Type B pancreatic cell (in vitro differentiated cells): Measurements from ENCODE around the gene MYO10. TPM values are rescaled to one million over a fixed set of nuclear protein-coding genes. Genes with fewer than 3 reads are reported as not detected.

ENCODE experiments used
- DNase-seq: peaks from one replicate; pipeline ENCODE4 v3.0.0; 2021; ENCODE audit warnings: mixed read lengths; ENCODE audit not compliant: unreplicated experiment; ENCODE audit errors: extremely low spot score
- H3K27ac Mint-ChIP-seq: 2 replicates; pipeline ENCODE4 v1.8.0; 2021; ENCODE audit warnings: mild to moderate bottlenecking, mixed read lengths
- H3K27me3 Mint-ChIP-seq: 2 replicates; pipeline ENCODE4 v1.8.0; 2021; ENCODE audit warnings: mixed read lengths
- H3K36me3 Mint-ChIP-seq: 2 replicates; pipeline ENCODE4 v1.8.0; 2021; ENCODE audit warnings: mixed read lengths
- H3K4me1 Mint-ChIP-seq: one replicate; pipeline ENCODE4 v1.8.0; 2021; ENCODE audit warnings: mixed read lengths; ENCODE audit not compliant: unreplicated experiment
- H3K4me3 Mint-ChIP-seq: 2 replicates; pipeline ENCODE4 v1.8.0; 2021; ENCODE audit warnings: mild to moderate bottlenecking, mixed read lengths
- H3K9me3 Mint-ChIP-seq: 2 replicates; pipeline ENCODE4 v1.8.0; 2021; ENCODE audit warnings: mixed read lengths
- total RNA-seq: library from RNA; stranded (reverse); gene quantifications from 2 replicates; pipeline ENCODE4 v1.2.1, GENCODE V29; 2021; ENCODE audit warnings: low replicate concordance
- TF ChIP-seq, protein P1 (sequence below): fragments of 200-600 bp; sonication (generic); conservative IDR thresholded peaks from 2 replicates; pipeline ENCODE4 v1.5.0; 2021; ENCODE audit warnings: antibody characterized with exemption, mild to moderate bottlenecking

Gene MYO10
- total RNA-seq, 1 donor from 2014 or later = 52.5 TPM

DNA sequence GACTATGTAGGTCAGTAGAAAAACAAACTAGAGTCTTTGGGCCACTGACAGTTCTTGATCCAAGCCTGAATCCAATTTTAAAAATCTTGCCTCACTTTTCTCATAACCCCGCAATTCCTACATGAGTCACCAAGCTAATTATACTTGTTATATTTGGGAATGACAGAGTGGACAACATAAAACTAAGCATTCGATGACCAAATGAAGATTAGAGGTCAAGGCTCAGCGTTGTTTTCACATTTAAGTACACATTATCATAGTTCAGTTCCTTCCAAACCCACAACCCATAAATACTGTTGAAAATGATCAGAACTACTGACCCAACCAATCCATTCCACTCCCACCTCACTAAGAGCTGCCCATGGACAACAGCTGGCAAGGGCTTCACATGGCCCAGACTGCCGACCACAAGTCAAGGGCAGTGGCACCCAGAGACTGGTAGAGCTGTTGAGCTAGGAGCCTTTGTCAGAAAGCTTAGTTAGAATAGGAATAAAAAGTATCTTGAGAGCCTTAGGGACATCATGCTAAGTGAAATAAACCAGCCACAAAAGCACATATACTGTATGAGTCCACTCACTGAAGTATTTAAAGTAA is 64.2 kb downstream of the MYO10 start:
- H3K4me1 Mint-ChIP-seq = peaks cover 22% of the 10 kb centered on the region
- H3K4me3 Mint-ChIP-seq = no peak overlapping the region
- H3K27me3 Mint-ChIP-seq = no peaks in the 10 kb centered on the region
- H3K9me3 Mint-ChIP-seq = peaks cover 20% of the 10 kb centered on the region
- DNase-seq = no peak
- H3K36me3 Mint-ChIP-seq = peaks cover 39% of the 10 kb centered on the region
- H3K27ac Mint-ChIP-seq = no peak overlapping the region
- TF ChIP-seq, protein P1, sequence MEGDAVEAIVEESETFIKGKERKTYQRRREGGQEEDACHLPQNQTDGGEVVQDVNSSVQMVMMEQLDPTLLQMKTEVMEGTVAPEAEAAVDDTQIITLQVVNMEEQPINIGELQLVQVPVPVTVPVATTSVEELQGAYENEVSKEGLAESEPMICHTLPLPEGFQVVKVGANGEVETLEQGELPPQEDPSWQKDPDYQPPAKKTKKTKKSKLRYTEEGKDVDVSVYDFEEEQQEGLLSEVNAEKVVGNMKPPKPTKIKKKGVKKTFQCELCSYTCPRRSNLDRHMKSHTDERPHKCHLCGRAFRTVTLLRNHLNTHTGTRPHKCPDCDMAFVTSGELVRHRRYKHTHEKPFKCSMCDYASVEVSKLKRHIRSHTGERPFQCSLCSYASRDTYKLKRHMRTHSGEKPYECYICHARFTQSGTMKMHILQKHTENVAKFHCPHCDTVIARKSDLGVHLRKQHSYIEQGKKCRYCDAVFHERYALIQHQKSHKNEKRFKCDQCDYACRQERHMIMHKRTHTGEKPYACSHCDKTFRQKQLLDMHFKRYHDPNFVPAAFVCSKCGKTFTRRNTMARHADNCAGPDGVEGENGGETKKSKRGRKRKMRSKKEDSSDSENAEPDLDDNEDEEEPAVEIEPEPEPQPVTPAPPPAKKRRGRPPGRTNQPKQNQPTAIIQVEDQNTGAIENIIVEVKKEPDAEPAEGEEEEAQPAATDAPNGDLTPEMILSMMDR = no peak

DNA sequence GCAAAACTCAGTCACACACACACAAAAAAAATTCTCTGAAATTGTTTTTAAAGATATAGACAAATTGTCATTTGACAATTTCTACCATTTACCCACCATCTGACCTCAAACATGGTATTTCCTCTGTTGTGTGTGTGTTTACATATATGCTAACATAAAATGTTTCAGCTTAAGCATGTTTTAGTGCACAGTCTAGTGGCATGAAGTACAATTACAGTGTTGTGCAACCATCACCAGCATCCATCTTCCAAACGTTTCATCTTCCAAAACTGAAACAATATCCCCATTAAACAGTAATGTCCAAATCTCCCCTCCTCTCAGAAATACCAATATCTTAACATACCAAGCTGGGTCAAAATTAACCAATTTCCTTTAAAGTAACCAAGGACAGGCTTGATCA is 65.2 kb downstream of the MYO10 start:
- Mint-ChIP-seq H3K9me3 (peaks cover 20% of the 10 kb centered on the region), H3K27ac (no peak overlapping the region), H3K4me3 (no peak overlapping the region), H3K27me3 (no peaks in the 10 kb centered on the region), H3K4me1 (peaks cover 30% of the 10 kb centered on the region), H3K36me3 (peaks cover 37% of the 10 kb centered on the region)
- TF ChIP-seq, protein P1 = no peak
- no peak for DNase-seq

DNA sequence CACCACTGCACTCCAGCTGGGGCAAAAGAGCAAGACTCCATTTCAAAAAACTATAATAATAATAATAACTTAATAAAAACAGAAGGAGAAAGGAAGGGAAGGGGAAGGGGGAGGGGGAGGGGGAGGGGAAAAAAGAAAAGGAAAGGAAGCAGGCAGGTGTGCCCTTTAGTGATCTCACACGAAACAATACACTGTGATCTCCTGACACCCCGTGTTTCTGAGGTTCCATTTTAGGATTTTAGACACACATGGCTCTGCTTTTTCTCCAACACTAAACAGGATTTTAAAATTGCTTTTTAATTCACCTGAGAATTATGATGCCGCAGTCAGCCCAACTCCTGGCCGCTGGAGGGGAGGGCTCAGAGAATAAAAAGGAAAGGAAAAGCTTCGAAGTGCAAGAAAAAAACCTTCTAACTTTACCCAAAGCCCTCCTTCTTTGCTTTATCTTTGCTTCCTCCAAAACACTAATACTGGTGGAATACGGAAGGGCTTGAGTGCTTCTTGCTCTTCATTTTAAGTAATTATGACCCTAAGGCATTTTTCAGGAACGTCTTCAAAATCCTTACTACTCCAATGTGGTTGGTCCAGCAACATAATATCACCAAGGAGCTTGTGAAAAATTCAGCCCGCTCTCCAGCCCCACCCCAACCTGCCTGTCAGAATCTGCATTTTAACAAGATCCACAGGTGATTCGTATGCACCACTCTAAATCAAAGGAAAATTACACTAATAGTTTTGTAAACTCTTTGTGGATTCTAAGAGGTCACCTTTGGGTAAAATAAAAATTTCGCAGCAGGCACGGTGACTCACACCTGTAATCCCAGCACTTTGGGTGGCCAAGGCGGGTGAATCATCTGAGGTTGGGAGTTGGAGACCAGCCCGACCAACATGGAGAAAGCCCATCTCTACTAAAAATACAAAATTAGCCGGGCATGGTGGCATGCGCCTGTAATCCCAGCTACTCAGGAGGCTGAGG is 66.0 kb downstream of the MYO10 start:
- TF ChIP-seq, protein P1 = no peak
- peaks cover 15% of the 10 kb centered on the region for H3K9me3 Mint-ChIP-seq
- DNase-seq = no peak
- peaks cover 32% of the 10 kb centered on the region for H3K4me1 Mint-ChIP-seq
- no peak overlapping the region for H3K4me3 Mint-ChIP-seq
- peaks cover 31% of the 10 kb centered on the region for H3K36me3 Mint-ChIP-seq
- H3K27me3 Mint-ChIP-seq = no peaks in the 10 kb centered on the region
- H3K27ac Mint-ChIP-seq = no peak overlapping the region

DNA sequence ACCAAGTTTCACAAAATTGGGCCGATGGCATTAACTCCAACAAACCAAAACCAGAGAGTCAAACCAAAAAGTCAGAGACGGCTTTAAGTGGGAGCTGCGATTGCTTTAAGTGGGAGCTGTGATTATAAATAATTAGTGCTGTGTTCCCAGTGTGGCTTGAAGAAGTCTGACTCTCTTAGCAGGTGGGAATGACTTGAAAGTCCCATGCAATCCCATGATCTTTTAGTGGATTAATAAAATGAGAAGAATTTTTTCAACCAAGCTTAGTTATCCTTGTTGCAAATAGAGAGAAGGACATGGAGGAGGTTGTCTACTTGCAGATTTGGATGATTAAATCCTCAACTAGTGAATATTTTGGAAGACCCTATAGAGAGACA is 68.5 kb downstream of the MYO10 start:
- no peaks in the 10 kb centered on the region for H3K27me3 Mint-ChIP-seq
- TF ChIP-seq, protein P1 = no peak
- H3K27ac Mint-ChIP-seq = no peak overlapping the region
- DNase-seq = no peak
- peaks cover 52% of the 10 kb centered on the region for H3K4me1 Mint-ChIP-seq
- peaks cover 25% of the 10 kb centered on the region for H3K36me3 Mint-ChIP-seq
- H3K4me3 Mint-ChIP-seq = no peak overlapping the region
- peaks cover 7% of the 10 kb centered on the region for H3K9me3 Mint-ChIP-seq

DNA sequence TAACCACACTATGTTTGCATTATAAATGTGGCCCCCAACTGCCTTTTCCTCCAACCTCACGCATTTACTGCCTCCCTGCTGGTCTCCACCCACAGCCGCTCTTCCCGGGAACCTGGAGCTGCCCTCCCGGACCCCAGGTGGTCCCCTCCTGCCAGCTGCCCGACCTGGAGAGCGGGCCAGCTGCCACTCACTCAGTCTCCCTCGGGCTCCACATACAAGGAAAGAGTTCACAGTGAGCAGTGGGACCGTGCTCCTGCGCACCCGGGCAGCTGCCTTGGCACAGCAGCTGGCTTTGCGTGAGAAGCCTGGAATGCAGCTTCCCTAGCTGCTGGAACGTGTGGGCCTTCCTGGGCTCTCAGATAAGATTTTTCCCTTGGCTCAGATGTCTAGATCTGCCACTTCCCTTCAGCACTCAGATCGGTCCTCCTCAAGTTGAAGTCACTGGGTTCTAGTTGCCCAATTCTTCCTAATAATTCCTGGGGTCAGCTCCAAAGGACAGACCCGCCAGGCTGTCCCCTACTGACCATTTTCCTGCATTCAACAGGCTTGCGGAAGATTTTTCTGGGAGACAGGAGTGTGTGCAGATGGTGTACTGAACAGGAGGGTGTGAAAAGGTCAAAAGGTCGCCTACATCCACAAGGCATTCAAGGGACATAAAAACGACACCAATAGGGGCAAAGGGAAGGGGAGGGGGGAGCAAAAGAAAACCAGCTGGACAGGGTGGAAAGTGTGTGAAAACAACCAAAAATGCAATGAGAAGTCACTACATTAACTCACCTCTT is 69.1 kb downstream of the MYO10 start:
- no peak overlapping the region for H3K4me3 Mint-ChIP-seq
- H3K27me3 Mint-ChIP-seq = no peaks in the 10 kb centered on the region
- TF ChIP-seq, protein P1 = no peak
- H3K4me1 Mint-ChIP-seq = peaks cover 54% of the 10 kb centered on the region
- H3K27ac Mint-ChIP-seq = no peak overlapping the region
- H3K36me3 Mint-ChIP-seq = peaks cover 20% of the 10 kb centered on the region
- no peak for DNase-seq
- H3K9me3 Mint-ChIP-seq = peaks cover 6% of the 10 kb centered on the region
